GM19438 (cell line): ENCODE data around the gene CHST12.

Experiments
- ATAC-seq: cut with Tn5 transposase; IDR thresholded peaks from one replicate; pipeline ENCODE4 v1.9.1; 2021; ENCODE audit warnings: low read depth; ENCODE audit not compliant: unreplicated experiment

Gene CHST12

GRCh38 chr7:2403014-2403717, at the start of gene CHST12:
CHST12 (plus strand) TSS chr7:2403611; CDS start chr7:2432640, 29,029 bp downstream.
- ATAC-seq, result peak; percentile 30

GRCh38 chr7:2353936-2354185, 49.5 kb upstream of the CHST12 start:
- ATAC-seq, result peak; percentile 49

DNA sequence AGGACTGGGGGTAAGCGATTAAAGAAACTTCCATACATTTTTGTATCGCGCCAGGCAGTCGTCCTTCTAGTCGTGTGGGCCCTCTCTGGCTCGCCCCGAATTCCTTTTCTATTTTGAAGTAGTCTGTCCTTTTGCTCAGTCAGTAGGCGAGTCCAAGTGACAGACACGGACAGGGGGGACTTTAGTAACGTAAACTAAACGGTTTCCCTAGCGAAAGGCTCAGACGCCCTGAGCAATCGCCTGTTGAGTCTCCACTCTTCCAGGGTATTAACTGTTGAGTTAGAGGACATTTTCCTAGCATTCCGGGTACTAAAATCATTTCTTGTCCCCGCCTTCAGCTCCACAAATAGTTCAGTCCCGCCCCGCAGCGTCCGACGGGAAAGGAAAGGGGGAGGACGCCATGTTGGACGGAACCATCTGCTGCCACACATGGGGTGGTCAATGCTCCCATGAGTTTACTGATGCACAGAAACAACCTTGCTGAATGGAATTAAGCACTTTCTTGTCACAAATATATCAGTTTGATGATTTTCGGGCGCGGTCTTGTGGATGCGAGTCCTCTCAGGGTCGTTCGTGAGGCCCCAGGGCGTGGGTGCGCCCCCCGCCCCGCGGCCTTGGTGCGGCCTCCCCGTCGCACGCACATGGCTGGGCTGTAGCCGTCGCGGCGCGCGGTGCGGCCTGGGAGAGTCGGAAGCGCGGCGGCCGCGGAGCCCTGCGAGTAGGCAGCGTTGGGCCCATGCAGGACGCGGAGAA, 49.0 kb upstream of the CHST12 start, which contains the start of gene EIF3B:
EIF3B (plus strand) TSS at position 642 of the 753 bp plus-strand sequence; CDS start at position 737, 95 bp downstream.
- peak; percentile 75 for ATAC-seq

GRCh38 chr7:2354939-2355704, 48.3 kb upstream of the CHST12 start:
- ATAC-seq, result peak; percentile 20

DNA sequence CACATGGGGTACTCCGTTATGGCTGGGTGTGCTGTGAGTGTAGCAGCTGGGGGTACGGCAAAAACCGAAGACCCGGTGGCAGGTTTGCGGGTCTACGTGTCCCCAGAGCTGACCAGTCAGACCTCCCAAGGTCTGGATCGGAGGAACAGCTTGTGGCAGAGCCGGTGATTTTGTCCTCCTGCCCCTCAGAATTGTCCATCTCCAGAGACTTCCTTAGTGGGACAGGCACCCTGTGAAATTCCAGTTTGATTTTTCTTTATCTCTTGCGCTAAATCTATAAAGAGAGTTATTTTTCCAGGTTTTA, 47.8 kb upstream of the CHST12 start:
- no peak for ATAC-seq

DNA sequence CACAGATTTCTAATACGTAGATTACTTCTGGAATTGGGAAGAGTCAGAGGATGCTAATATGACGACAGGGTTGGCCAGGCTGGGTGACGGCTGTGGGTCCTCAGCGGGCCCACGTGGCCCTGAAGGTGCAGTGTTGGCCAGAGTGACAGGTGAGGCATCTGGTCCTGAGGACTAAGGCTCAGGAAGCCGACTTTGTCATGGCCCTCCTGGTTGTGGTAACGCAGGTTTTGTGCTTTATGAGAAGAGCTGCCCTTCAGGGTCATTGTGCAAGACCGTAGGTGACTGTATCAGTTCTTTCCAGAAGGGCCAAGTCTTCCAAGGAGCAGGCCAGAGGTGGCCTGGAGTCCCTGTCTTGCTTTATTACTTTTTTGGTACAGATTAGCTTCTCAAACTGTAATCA, 46.2 kb upstream of the CHST12 start:
- no peak for ATAC-seq

DNA sequence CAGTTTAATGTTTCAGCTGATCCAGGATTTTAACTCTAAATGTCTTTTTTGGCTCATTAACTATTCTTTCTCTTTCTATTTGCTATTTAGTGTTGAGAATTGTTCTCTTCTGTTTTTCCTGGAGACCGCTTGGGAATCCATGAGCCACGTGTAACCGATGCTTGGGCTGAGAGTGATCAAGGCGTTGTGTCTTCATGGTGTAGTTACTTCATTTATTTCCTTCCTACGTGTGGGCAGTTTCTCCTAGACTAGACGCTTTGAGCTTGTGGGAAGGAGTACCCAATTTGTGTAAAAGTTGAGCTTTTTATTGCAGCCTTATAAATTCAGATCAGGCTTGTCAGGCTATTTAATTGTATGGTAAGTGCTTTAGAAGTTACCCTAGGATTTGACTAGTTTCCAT, 45.8 kb upstream of the CHST12 start:
- ATAC-seq, result no peak

DNA sequence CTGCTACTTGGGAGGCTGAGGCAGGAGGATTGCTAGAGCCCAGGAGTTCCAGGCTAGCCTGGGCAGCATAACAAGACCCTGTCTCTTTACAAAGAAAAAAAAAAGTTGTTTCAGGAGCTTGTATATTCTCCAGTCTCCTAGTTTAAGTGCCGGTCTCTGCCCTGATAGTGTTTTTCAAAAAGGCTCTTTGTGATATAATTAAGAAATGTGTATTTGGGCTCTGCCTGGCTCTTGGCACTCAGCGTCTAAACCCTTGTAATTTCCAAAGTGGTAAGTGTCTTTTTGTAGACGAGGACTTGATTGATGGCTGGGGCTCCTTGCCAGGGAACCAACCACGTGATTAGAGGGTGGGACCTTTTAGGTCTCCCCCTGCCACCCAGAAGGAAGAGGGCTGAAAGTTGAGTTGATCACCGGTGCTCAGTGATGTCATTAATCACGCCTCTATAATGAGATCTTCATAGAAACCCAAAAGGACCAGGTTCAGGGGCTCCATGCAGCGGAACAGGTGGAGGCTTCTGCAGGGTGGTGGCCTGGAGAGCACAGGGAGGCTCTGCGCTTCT, 44.4 kb upstream of the CHST12 start:
- ATAC-seq, result no peak

GRCh38 chr7:2359610-2360009, 43.8 kb upstream of the CHST12 start:
- ATAC-seq, result no peak

DNA sequence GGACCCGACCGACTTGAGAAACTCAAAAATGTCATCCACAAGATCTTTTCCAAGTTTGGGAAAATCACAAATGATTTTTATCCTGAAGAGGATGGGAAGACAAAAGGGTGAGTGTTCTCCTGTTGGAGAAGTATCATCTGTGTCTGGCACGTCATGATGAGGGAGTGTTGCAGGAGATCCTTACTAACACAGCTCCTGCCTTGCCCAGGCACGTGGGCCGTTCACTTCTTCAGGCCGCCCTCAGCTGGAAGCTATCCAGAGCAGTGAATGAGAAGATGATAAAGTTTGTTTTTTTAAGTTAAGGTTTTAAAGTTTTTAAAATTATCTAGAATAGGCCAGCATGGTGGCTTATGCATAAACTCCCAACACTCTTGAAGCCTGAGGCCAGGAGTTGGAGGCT, 42.6 kb upstream of the CHST12 start:
- no peak for ATAC-seq

DNA sequence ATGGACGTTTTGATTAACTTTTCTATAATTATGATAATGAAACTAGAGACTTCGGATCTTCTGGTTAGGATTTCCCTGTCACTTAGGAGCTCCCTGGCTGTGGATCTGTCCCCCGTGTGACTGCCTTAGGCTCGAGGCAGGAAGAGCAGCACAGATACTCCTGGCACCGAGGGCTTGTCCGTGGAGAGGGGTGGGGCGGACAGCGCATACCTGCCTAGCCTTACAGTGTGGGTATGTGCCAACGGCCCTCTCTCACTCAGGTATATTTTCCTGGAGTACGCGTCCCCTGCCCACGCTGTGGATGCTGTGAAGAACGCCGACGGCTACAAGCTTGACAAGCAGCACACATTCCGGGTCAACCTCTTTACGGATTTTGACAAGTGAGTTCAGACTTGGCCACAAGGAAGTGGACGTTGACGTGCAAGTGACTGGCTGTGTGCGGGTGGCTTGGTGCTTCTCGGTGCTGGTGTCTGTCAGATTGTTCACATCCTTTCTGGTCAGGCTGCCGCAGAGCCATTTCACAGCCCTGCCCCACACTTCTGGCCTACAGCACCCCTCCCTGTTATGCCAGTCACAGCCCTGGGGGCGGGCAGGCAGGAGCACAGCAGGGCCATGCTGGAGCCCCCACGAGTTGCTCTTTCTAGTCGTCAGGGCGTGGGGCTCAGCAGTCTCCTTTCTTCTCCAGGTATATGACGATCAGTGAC, 40.9 kb upstream of the CHST12 start:
- no peak for ATAC-seq

- no peak for ATAC-seq
Measured at GRCh38 chr7:2369139-2369538, 34.3 kb upstream of the CHST12 start.

- ATAC-seq, result no peak
Measured at GRCh38 chr7:2371329-2371728, 32.1 kb upstream of the CHST12 start.

DNA sequence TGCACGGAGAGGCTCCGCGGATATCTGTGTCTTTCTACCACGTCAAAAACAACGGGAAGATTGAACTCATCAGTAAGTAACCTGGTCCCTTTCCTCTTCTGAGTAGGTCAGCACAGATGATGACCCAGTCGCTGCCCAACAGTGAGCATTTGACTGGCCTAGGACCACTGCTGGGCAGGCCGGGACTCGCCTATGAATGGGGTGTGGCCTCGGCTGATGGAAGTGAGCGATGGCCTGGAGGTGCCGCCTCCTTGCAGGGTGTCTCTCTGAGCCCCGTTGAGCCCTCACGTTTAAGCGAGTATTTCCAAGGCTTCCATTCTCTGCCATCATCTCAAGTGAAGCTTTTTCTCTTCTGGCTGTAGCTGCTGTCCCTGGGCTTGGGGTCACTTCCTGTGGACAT, 30.7 kb upstream of the CHST12 start:
- no peak for ATAC-seq

DNA sequence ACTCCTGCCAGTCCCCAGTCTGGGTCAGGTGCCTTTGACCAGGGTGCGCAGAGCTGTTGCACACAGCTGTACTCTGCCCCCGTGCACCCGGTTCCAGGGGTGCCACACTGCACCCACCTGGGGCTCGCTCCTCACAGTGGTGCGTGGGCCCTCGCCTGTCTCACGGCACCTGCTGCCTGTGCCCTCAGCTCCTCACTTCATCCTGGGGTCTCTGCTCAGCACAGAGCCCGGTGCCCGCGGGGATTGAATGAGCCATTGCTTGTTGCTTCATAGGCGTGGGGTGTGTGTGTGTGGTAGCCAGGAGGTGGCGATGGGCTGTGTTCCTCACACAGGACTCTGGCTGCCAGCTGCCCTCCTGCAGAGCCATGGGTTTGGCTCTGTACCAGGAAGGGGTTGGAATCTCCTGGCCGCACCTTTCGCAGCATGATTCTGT, 30.3 kb upstream of the CHST12 start:
- ATAC-seq, result no peak

DNA sequence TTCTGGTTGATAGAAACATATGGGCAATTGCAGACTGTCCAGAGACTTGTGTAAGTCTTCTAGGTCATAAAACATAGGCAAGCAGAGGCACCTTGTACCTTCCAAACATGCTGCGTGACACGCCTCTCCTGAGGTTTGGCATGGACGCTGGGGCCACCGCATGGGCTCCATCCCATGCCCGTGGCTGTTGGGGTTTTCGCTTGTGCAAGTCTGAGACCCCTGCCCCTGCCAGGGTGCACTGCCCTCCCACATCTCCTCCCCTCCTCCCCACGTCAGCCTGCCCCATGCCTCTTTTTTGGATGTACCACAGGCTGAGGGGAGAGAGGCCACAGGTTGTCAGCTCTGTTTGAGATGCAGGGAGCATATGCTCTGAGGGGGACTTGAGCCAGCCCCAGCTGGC, 29.8 kb upstream of the CHST12 start:
- no peak for ATAC-seq

GRCh38 chr7:2374401-2374800, 29.0 kb upstream of the CHST12 start:
- ATAC-seq, result no peak

- ATAC-seq, result no peak
Measured at GRCh38 chr7:2374830-2375728, 28.3 kb upstream of the CHST12 start.

GRCh38 chr7:2376351-2377154, 26.9 kb upstream of the CHST12 start:
- no peak for ATAC-seq
